CD14-positive monocyte (primary cell): Measurements from ENCODE around the gene SLC24A4. TPM values are rescaled to one million over a fixed set of nuclear protein-coding genes. Genes with fewer than 3 reads are reported as not detected.

Source experiments
- DNase-seq, 3 donors: peaks; one replicate each; pipeline ENCODE4 v3.0.0-alpha.2; 2011 to 2022
- H2AFZ ChIP-seq: 2 replicates; pipeline ENCODE4 v1.6.0; 2012; ENCODE audit warnings: mild to moderate bottlenecking, low read depth, low read length, inconsistent platforms; ENCODE audit not compliant: insufficient read depth, poor library complexity, severe bottlenecking
- H3K27ac ChIP-seq, 2 donors: 1 replicate in 1 of 2; 2 replicates in 1 of 2; pipeline ENCODE4 v1.5.1; 2012 to 2013; ENCODE audit warnings: low read length in 2 of 2, control low read depth in 1 of 2, inconsistent platforms in 1 of 2, low read depth in 1 of 2, mild to moderate bottlenecking in 1 of 2
- H3K27me3 ChIP-seq, 2 donors: one replicate each; pipeline versions ENCODE4 v1.6.0 to v1.6.1; 2011 to 2013; ENCODE audit warnings: low read length in 2 of 2; ENCODE audit not compliant: control insufficient read depth in 2 of 2, insufficient read depth in 2 of 2
- H3K36me3 ChIP-seq, 2 donors: replicated peaks in 1 of 2; 1 replicate in 1 of 2; 2 replicates in 1 of 2; pipeline versions ENCODE4 v1.5.1 to v1.6.1; 2012 to 2013; ENCODE audit warnings: low read length in 2 of 2, control low read depth in 1 of 2, inconsistent platforms in 1 of 2, mild to moderate bottlenecking in 1 of 2; ENCODE audit not compliant: insufficient read depth in 2 of 2, control insufficient read depth in 1 of 2
- H3K4me1 ChIP-seq, 2 donors: 1 replicate in 1 of 2; 2 replicates in 1 of 2; pipeline versions ENCODE4 v1.5.1 to v1.6.1; 2012 to 2013; ENCODE audit warnings: low read length in 2 of 2, control low read depth in 1 of 2, inconsistent platforms in 1 of 2, mild to moderate bottlenecking in 1 of 2, moderate library complexity in 1 of 2; ENCODE audit not compliant: insufficient read depth in 2 of 2, control insufficient read depth in 1 of 2
- H3K4me2 ChIP-seq: replicated peaks from 2 replicates; pipeline ENCODE3; 2012; ENCODE audit warnings: low read length, moderate library complexity, mild to moderate bottlenecking; ENCODE audit not compliant: poor library complexity, severe bottlenecking; ENCODE audit errors: extremely low read depth
- H3K4me3 ChIP-seq, 3 experiments: fragments of 200-600 bp in 1 of 3; sonication (generic) in 1 of 3; replicated peaks in 1 of 3; 1 replicate in 2 of 3; 2 replicates in 1 of 3; pipeline ENCODE4 v1.5.1; 2011 to 2013; ENCODE audit warnings: low read length in 3 of 3, mild to moderate bottlenecking in 3 of 3, control low read depth in 2 of 3, low read depth in 2 of 3, inconsistent platforms in 1 of 3, moderate library complexity in 1 of 3
- H3K79me2 ChIP-seq: 2 replicates; pipeline ENCODE4 v1.6.0; 2012; ENCODE audit warnings: mild to moderate bottlenecking, control low read depth, inconsistent platforms, low read length, moderate library complexity; ENCODE audit not compliant: insufficient read depth
- H3K9ac ChIP-seq: 2 replicates; pipeline ENCODE4 v1.6.0; 2017; ENCODE audit warnings: low read length, mild to moderate bottlenecking; ENCODE audit not compliant: insufficient read depth, poor library complexity, severe bottlenecking
- H3K9me3 ChIP-seq, 2 donors: replicated peaks in 1 of 2; 1 replicate in 1 of 2; 2 replicates in 1 of 2; pipeline versions ENCODE4 v1.5.1 to v1.6.1; 2012 to 2013; ENCODE audit warnings: low read length in 2 of 2, control low read depth in 1 of 2; ENCODE audit not compliant: control insufficient read depth in 1 of 2, insufficient read depth in 1 of 2
- H4K20me1 ChIP-seq: 2 replicates; pipeline ENCODE4 v1.6.0; 2012; ENCODE audit warnings: mild to moderate bottlenecking, low read length, control low read depth, moderate library complexity; ENCODE audit not compliant: insufficient read depth
- H3K27ac Mint-ChIP-seq, 7 donors: one replicate each; pipeline ENCODE4 v1.8.0; 2020; ENCODE audit warnings: mild to moderate bottlenecking in 7 of 7, mixed read lengths in 7 of 7, moderate library complexity in 6 of 7, inconsistent platforms in 2 of 7
- H3K27me3 Mint-ChIP-seq, 3 donors: one replicate each; pipeline ENCODE4 v1.8.0; 2021 to 2022; ENCODE audit warnings: low read depth in 3 of 3, mild to moderate bottlenecking in 3 of 3, mixed read lengths in 3 of 3, moderate library complexity in 3 of 3, inconsistent platforms in 1 of 3
- H3K36me3 Mint-ChIP-seq, 2 donors: one replicate each; pipeline ENCODE4 v1.8.0; 2020; ENCODE audit warnings: mixed read lengths in 2 of 2, inconsistent platforms in 1 of 2, mild to moderate bottlenecking in 1 of 2
- H3K4me1 Mint-ChIP-seq: one replicate; pipeline ENCODE4 v1.8.0; 2020; ENCODE audit warnings: mild to moderate bottlenecking, mixed read lengths
- H3K4me3 Mint-ChIP-seq, 2 donors: one replicate each; pipeline ENCODE4 v1.8.0; 2020; ENCODE audit warnings: mild to moderate bottlenecking in 2 of 2, mixed read lengths in 2 of 2, moderate library complexity in 1 of 2
- H3K9me3 Mint-ChIP-seq, 7 donors: one replicate each; pipeline ENCODE4 v1.8.0; 2020 to 2022; ENCODE audit warnings: mixed read lengths in 7 of 7, mild to moderate bottlenecking in 6 of 7, moderate library complexity in 6 of 7, inconsistent platforms in 2 of 7
- CTCF ChIP-seq: fragments of 200-600 bp; IDR thresholded peaks from one replicate; pipeline ENCODE4 v1.8.0; 2022; ENCODE audit warnings: antibody characterized with exemption, mild to moderate bottlenecking
- WGBS: methylation state at CpG from one replicate; pipeline ENCODE4 v1.1.5; 2013; ENCODE audit warnings: missing lambda C conversion rate; ENCODE audit not compliant: insufficient coverage; 5-methylcytosine and 5-hydroxymethylcytosine counted together
- intact Hi-C, 2 donors: fragments of 100-400 bp; cut with micrococcal nuclease; formaldehyde crosslinking; loops; one replicate each; pipeline versions ENCODE4 v1.15.0 to v1.15.1; 2023
- polyA plus RNA-seq, 3 donors: library from polyadenylated mRNA; depleted of rRNA in 1 of 3; unstranded in 2 of 3; stranded (reverse) in 1 of 3; fragments of 300-500 nt in 2 of 3; fragments of >200 nt in 1 of 3; fragmentation: Illumina TruSeq in 2 of 3; gene quantifications; 1 replicate in 2 of 3; 2 replicates in 1 of 3; pipeline ENCODE4 v1.2.3, GENCODE V29; 2012 to 2021

Gene SLC24A4
- polyA plus RNA-seq, 3 donors, result 20.0 to 41.9 (median 26.5) TPM

- Histone ChIP-seq H3K4me2 (no peak overlapping the region), H3K36me3 (no peaks in the 10 kb centered on the region), H3K27me3 (no peaks in the 10 kb centered on the region), H2AFZ (peak overlapping the region; percentile 23), H3K9ac (no peak overlapping the region), H3K4me1 (peaks cover 54 to 61% of the 10 kb centered on the region in 2 donors), H4K20me1 (no peaks in the 10 kb centered on the region), H3K79me2 (no peaks in the 10 kb centered on the region), H3K4me3 (no peak overlapping the region), H3K27ac (peak overlapping the region; percentile 9 to 82), H3K9me3 (no peaks in the 10 kb centered on the region)
- Mint-ChIP-seq H3K27ac (peak overlapping the region; percentile 15 to 92 (median 41)), H3K27me3 (peaks cover under 1 to 8% (median 3%) of the 10 kb centered on the region in 3 donors), H3K9me3 (no peaks in the 10 kb centered on the region), H3K4me3 (no peak overlapping the region), H3K36me3 (peaks cover 11 to 16% of the 10 kb centered on the region in 2 donors), H3K4me1 (peaks cover 60% of the 10 kb centered on the region)
- no peak for DNase-seq
- peak; percentile 68 for TF ChIP-seq CTCF
- intact Hi-C loops, result loop anchor here in 1 of 2 donors (10.0 kb wide), 1 partner anchor 72 kb away; no protein-coding TSS in a partner anchor
- 75% methylated on average over 2 of the region's 4 CpGs for whole genome bisulfite sequencing
Observed at GRCh38 chr14:92382677-92383076, 59.7 kb downstream of the SLC24A4 start.

DNA sequence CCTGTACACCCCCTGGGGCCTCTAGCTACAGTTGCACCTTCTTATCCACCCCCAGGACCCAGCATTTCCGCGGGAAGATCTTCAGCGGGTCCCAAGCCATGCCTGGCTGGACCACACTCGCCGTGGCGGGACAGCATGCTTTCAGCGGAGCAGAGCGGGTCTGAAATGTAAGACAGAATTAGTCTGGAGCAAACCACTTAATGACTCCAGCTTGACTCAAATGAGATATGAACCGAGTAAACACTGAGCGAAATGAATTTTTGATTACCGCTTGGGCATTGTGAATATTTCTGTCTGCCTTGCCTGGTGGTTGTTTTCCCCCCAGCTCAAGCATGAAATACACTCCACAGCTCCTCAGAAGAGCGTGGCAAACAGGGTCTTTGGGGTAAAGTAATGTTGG lies 60.8 kb downstream of the SLC24A4 start:
- Mint-ChIP-seq H3K4me3 (no peak overlapping the region), H3K27ac (peak overlapping the region; percentile 41 to 99 (median 79)), H3K27me3 (peaks cover 0 to 2% (median 0%) of the 10 kb centered on the region in 3 donors), H3K4me1 (peaks cover 71% of the 10 kb centered on the region), H3K9me3 (no peaks in the 10 kb centered on the region), H3K36me3 (peaks cover 11 to 16% of the 10 kb centered on the region in 2 donors)
- Histone ChIP-seq H3K9me3 (no peaks in the 10 kb centered on the region), H4K20me1 (no peaks in the 10 kb centered on the region), H3K4me1 (peaks cover 65 to 72% of the 10 kb centered on the region in 2 donors), H3K79me2 (peaks cover 9% of the 10 kb centered on the region), H3K27me3 (no peaks in the 10 kb centered on the region), H3K27ac (peak overlapping the region in 1 of 2 donors; percentile 82), H3K4me2 (no peak overlapping the region), H2AFZ (no peak overlapping the region), H3K4me3 (no peak overlapping the region), H3K9ac (no peak overlapping the region), H3K36me3 (no peaks in the 10 kb centered on the region)
- intact Hi-C loops, result loop anchor here in 1 of 2 donors (10.0 kb wide), 1 partner anchor 71 kb away; no protein-coding TSS in a partner anchor
- no peak for DNase-seq
- TF ChIP-seq CTCF, result no peak
- WGBS, result 96% methylated on average over 8 of the region's 12 CpGs
